ENCODE data around the gene INSC. TPM values are rescaled to one million over a fixed set of nuclear protein-coding genes. Genes with fewer than 3 reads are reported as not detected.

The INSC gene
- total RNA-seq, 1 experiment from 2014 or later, result not detected

DNA sequence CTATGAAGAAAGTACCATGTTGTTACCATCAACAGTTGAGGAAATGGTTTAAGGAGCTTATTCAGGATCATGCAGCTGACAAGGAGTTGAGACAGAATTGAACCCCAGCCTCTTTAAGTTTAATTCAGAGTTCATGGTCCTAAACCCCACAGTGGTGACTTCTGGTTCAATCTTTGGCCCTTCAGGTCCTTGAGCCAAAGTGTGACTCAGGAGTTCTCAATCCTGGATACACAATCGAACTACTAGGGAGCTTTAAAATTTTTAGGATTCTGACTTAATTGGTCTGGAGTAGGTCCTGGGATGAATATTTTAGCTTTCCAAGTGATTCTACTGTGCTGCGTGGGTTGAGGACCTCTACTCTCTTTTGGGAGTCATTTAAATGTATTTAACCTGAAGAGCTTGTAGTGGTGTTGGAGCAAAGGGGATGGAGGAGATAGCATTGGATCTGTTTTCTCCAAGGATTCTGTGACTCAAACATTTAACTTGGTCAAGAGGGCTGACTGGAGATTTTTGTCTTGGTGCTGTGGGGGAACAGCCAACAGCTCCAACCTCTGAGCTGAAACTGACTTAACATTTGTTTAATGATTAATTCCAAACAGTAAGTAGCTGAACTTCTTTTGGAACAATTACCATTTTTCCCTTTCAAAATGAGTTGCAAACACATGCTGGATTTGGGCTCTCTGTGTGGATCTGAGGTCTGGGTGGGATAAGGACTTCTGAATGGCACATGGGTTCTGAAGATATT is 80.1 kb downstream of the INSC start:
- no peak overlapping the region for H2AFZ ChIP-seq (ENCODE audit: low read length)
- no TSS peak for BruUV-seq (replicated peaks)
- DNase-seq, result no peak
- H3K36me3 ChIP-seq (ENCODE audit: low read depth, low read length), result no peaks in the 10 kb centered on the region
- H3K4me2 ChIP-seq (ENCODE audit: low read length), result no peak overlapping the region
- TF ChIP-seq EZH2phosphoT487 (IDR thresholded peaks at IDR 0.05; ENCODE audit: borderline replicate concordance, low read length), result no peak
- TF ChIP-seq EZH2 (IDR thresholded peaks at IDR 0.05; ENCODE audit: low read length, unreplicated experiment), result no peak
- no peak for TF ChIP-seq CTCF (conservative IDR thresholded peaks at IDR 0.05; ENCODE audit: low read depth, low read length)
- intact Hi-C loops (cut with micrococcal nuclease), result no loop called here
- H3K27me3 ChIP-seq (ENCODE audit: low read length), result no peaks in the 10 kb centered on the region
- CTCF ChIA-PET, result no interaction called here
- no peak for ATAC-seq
- H3K4me1 ChIP-seq (ENCODE audit: insufficient read depth, low read length), result no peaks in the 10 kb centered on the region
- no peaks in the 10 kb centered on the region for H3K79me2 ChIP-seq (ENCODE audit: low read length)
- no peak overlapping the region for H3K9ac ChIP-seq (ENCODE audit: low read length)
- H3F3A ChIP-seq (ENCODE audit: low read length, unreplicated experiment), result no peaks in the 10 kb centered on the region
- H3K27ac ChIP-seq (ENCODE audit: low read length), result no peak overlapping the region
- H4K20me1 ChIP-seq (ENCODE audit: low read length), result no peaks in the 10 kb centered on the region
- H3K9me3 ChIP-seq (ENCODE audit: low read length), result no peaks in the 10 kb centered on the region
- POLR2A ChIA-PET (ENCODE audit: unreplicated experiment), result no interaction called here
- H3K9me2 ChIP-seq (replicated peaks; ENCODE audit: low read length), result no peaks in the 10 kb centered on the region
- no peak overlapping the region for H3K4me3 ChIP-seq (ENCODE audit: low read length)

DNA sequence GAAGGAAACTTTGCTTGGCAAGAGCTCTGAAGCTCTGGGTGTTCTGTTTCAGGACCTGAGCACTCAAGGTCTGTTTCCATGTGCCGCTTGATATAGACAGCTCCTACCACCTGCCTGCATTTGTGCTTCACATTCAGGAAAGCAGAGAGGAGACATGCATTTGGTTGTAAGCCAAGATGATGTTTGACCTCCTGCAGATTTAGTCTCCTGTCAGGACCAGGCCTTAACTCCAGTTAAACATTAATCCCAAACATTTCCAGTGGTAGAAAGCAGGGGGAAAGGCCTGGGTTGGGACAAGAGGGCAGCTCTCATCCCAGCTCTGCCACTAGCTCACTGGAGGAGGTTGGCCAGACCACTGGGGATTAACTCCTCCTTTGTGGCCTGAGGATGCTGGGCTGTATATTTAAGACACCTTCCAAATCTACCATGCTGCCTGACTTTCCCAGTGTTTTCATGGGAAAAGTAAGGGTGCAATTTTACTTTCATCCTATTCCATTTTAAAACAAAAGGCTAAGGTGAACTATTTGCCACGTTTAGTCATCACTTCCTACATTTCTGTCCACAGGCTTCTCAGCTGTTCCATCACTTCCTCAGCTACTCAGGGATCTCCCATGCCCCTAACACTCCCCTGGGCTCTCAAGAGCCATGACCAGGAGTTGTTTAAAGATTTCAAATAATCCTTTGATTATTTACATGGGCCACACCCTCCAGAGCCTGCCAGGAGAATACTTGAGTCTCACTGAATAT is 80.9 kb downstream of the INSC start:
- no peaks in the 10 kb centered on the region for H3K4me1 ChIP-seq (ENCODE audit: insufficient read depth, low read length)
- CTCF ChIA-PET, result no interaction called here
- H3K79me2 ChIP-seq (ENCODE audit: low read length), result no peaks in the 10 kb centered on the region
- intact Hi-C loops (cut with micrococcal nuclease), result no loop called here
- H2AFZ ChIP-seq (ENCODE audit: low read length), result no peak overlapping the region
- DNase-seq, result no peak
- no peaks in the 10 kb centered on the region for H3K27me3 ChIP-seq (ENCODE audit: low read length)
- no peak overlapping the region for H3K4me2 ChIP-seq (ENCODE audit: low read length)
- H4K20me1 ChIP-seq (ENCODE audit: low read length), result no peaks in the 10 kb centered on the region
- H3K36me3 ChIP-seq (ENCODE audit: low read depth, low read length), result no peaks in the 10 kb centered on the region
- H3K9ac ChIP-seq (ENCODE audit: low read length), result no peak overlapping the region
- no peak for ATAC-seq
- POLR2A ChIA-PET (ENCODE audit: unreplicated experiment), result no interaction called here
- no peak overlapping the region for H3K27ac ChIP-seq (ENCODE audit: low read length)
- H3K9me3 ChIP-seq (ENCODE audit: low read length), result no peaks in the 10 kb centered on the region
- no peaks in the 10 kb centered on the region for H3F3A ChIP-seq (ENCODE audit: low read length, unreplicated experiment)
- H3K9me2 ChIP-seq (replicated peaks; ENCODE audit: low read length), result no peaks in the 10 kb centered on the region
- H3K4me3 ChIP-seq (ENCODE audit: low read length), result no peak overlapping the region
- BruUV-seq (replicated peaks), result no TSS peak
- no peak for TF ChIP-seq EZH2phosphoT487 (IDR thresholded peaks at IDR 0.05; ENCODE audit: borderline replicate concordance, low read length)

DNA sequence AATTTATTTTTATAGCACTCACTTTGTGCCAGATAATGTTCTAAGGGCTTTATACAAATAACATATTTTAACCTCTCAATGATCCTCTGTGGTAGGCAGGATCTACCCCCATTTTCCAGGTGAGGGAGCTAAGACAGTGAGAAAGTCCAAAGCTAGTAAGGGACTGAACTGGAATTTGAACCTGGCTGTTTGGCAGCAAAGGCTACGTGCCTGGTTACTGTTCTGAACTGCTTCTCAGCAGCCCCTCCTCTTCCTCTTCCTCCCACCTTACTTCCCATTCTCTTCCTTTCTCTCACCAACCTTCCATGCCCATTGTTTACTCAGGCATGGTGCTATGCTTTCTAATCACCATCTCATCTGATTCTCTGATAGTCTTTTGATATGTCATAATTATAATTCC is 82.0 kb downstream of the INSC start:
- no peaks in the 10 kb centered on the region for H3K36me3 ChIP-seq (ENCODE audit: low read depth, low read length)
- no peak for DNase-seq
- no peaks in the 10 kb centered on the region for H3K27me3 ChIP-seq (ENCODE audit: low read length)
- ATAC-seq, result no peak
- no peaks in the 10 kb centered on the region for H3K9me3 ChIP-seq (ENCODE audit: low read length)
- no peaks in the 10 kb centered on the region for H3K79me2 ChIP-seq (ENCODE audit: low read length)
- H3K4me3 ChIP-seq (ENCODE audit: low read length), result no peak overlapping the region
- no peak overlapping the region for H2AFZ ChIP-seq (ENCODE audit: low read length)
- POLR2A ChIA-PET (ENCODE audit: unreplicated experiment), result no interaction called here
- CTCF ChIA-PET, result no interaction called here
- H3K4me1 ChIP-seq (ENCODE audit: insufficient read depth, low read length), result no peaks in the 10 kb centered on the region
- H3K9ac ChIP-seq (ENCODE audit: low read length), result no peak overlapping the region
- TF ChIP-seq EZH2phosphoT487 (IDR thresholded peaks at IDR 0.05; ENCODE audit: borderline replicate concordance, low read length) (no peak), EZH2 (IDR thresholded peaks at IDR 0.05; ENCODE audit: low read length, unreplicated experiment) (no peak), CTCF (conservative IDR thresholded peaks at IDR 0.05; ENCODE audit: low read depth, low read length) (no peak)
- no peaks in the 10 kb centered on the region for H3F3A ChIP-seq (ENCODE audit: low read length, unreplicated experiment)
- no peaks in the 10 kb centered on the region for H4K20me1 ChIP-seq (ENCODE audit: low read length)
- intact Hi-C loops (cut with micrococcal nuclease), result no loop called here
- no peaks in the 10 kb centered on the region for H3K9me2 ChIP-seq (replicated peaks; ENCODE audit: low read length)
- H3K4me2 ChIP-seq (ENCODE audit: low read length), result no peak overlapping the region
- H3K27ac ChIP-seq (ENCODE audit: low read length), result no peak overlapping the region
- no TSS peak for BruUV-seq (replicated peaks)
